ENCODE results near the gene E2F4.
A peak's percentile ranks its signal among the peaks of the same experiment; 100 is the strongest.

The E2F4 gene

GRCh38 chr16:67157892-67158635, 33.9 kb upstream of the E2F4 start:
- DNase-seq (ENCODE audit: insufficient read length, low spot score) (no peak), FAIRE-seq (no peak)
- no peak for TF ChIP-seq POLR2AphosphoS5 (IDR thresholded peaks at IDR 0.05; ENCODE audit: low read depth, low read length)
- TF ChIP-seq POLR2A (IDR thresholded peaks at IDR 0.05; ENCODE audit: low read depth, low read length), result no peak
- TF ChIP-seq SPI1 (IDR thresholded peaks at IDR 0.05; ENCODE audit: low read depth, low read length), result no peak
- TF ChIP-seq POU2F2 (IDR thresholded peaks at IDR 0.05; ENCODE audit: low read depth, low read length), result no peak
- TF ChIP-seq TAF1 (IDR thresholded peaks at IDR 0.05; ENCODE audit: low read depth, low read length), result no peak
- TF ChIP-seq PAX5 (IDR thresholded peaks at IDR 0.05; ENCODE audit: insufficient read depth, low read length, severe bottlenecking), result no peak

- FAIRE-seq (peak; percentile 76), DNase-seq (ENCODE audit: insufficient read length, low spot score) (no peak)
- TF ChIP-seq SPI1 (IDR thresholded peaks at IDR 0.05; ENCODE audit: low read depth, low read length) (no peak), PAX5 (IDR thresholded peaks at IDR 0.05; ENCODE audit: insufficient read depth, low read length, severe bottlenecking) (no peak), POLR2A (IDR thresholded peaks at IDR 0.05; ENCODE audit: low read depth, low read length) (no peak), POU2F2 (IDR thresholded peaks at IDR 0.05; ENCODE audit: low read depth, low read length) (no peak), POLR2AphosphoS5 (IDR thresholded peaks at IDR 0.05; ENCODE audit: low read depth, low read length) (no peak), TAF1 (IDR thresholded peaks at IDR 0.05; ENCODE audit: low read depth, low read length) (no peak)
These were observed 33.0 kb upstream of the E2F4 start for GRCh38 chr16:67158637-67159600.

GRCh38 chr16:67161595-67162058, 30.3 kb upstream of the E2F4 start:
- FAIRE-seq (no peak), DNase-seq (ENCODE audit: insufficient read length, low spot score) (no peak)
- no peak for TF ChIP-seq POLR2AphosphoS5 (IDR thresholded peaks at IDR 0.05; ENCODE audit: low read depth, low read length)
- TF ChIP-seq POLR2A (IDR thresholded peaks at IDR 0.05; ENCODE audit: low read depth, low read length), result no peak
- TF ChIP-seq POU2F2 (IDR thresholded peaks at IDR 0.05; ENCODE audit: low read depth, low read length), result no peak
- no peak for TF ChIP-seq PAX5 (IDR thresholded peaks at IDR 0.05; ENCODE audit: insufficient read depth, low read length, severe bottlenecking)
- no peak for TF ChIP-seq TAF1 (IDR thresholded peaks at IDR 0.05; ENCODE audit: low read depth, low read length)
- TF ChIP-seq SPI1 (IDR thresholded peaks at IDR 0.05; ENCODE audit: low read depth, low read length), result no peak

GRCh38 chr16:67162506-67163163, 29.3 kb upstream of the E2F4 start:
- DNase-seq (ENCODE audit: insufficient read length, low spot score) (no peak), FAIRE-seq (peak; percentile 35)
- TF ChIP-seq PAX5 (IDR thresholded peaks at IDR 0.05; ENCODE audit: insufficient read depth, low read length, severe bottlenecking), result no peak
- TF ChIP-seq TAF1 (IDR thresholded peaks at IDR 0.05; ENCODE audit: low read depth, low read length), result no peak

- DNase-seq (ENCODE audit: insufficient read length, low spot score) (no peak), FAIRE-seq (peak; percentile 97)
- TF ChIP-seq SPI1 (IDR thresholded peaks at IDR 0.05; ENCODE audit: low read depth, low read length) (no peak), POLR2A (IDR thresholded peaks at IDR 0.05; ENCODE audit: low read depth, low read length) (no peak), POU2F2 (IDR thresholded peaks at IDR 0.05; ENCODE audit: low read depth, low read length) (no peak), POLR2AphosphoS5 (IDR thresholded peaks at IDR 0.05; ENCODE audit: low read depth, low read length) (no peak), TAF1 (IDR thresholded peaks at IDR 0.05; ENCODE audit: low read depth, low read length) (no peak), PAX5 (IDR thresholded peaks at IDR 0.05; ENCODE audit: insufficient read depth, low read length, severe bottlenecking) (no peak)
These were observed 28.6 kb upstream of the E2F4 start for GRCh38 chr16:67163164-67163998.

- TF ChIP-seq POLR2A (IDR thresholded peaks at IDR 0.05; ENCODE audit: low read depth, low read length) (no peak), SPI1 (IDR thresholded peaks at IDR 0.05; ENCODE audit: low read depth, low read length) (no peak), POLR2AphosphoS5 (IDR thresholded peaks at IDR 0.05; ENCODE audit: low read depth, low read length) (no peak), PAX5 (IDR thresholded peaks at IDR 0.05; ENCODE audit: insufficient read depth, low read length, severe bottlenecking) (no peak), TAF1 (IDR thresholded peaks at IDR 0.05; ENCODE audit: low read depth, low read length) (no peak), POU2F2 (IDR thresholded peaks at IDR 0.05; ENCODE audit: low read depth, low read length) (no peak)
- FAIRE-seq (no peak), DNase-seq (ENCODE audit: insufficient read length, low spot score) (no peak)
These were observed 27.9 kb upstream of the E2F4 start for GRCh38 chr16:67163999-67164558.

GRCh38 chr16:67164599-67165061, 27.3 kb upstream of the E2F4 start, which contains the start of gene HSF4:
TSS of gene HSF4 (plus strand) at chr16:67164745. CDS start at chr16:67164812, 67 bp downstream.
- DNase-seq (ENCODE audit: insufficient read length, low spot score) (no peak), FAIRE-seq (peak; percentile 20)
- no peak for TF ChIP-seq POLR2A (IDR thresholded peaks at IDR 0.05; ENCODE audit: low read depth, low read length)
- no peak for TF ChIP-seq TAF1 (IDR thresholded peaks at IDR 0.05; ENCODE audit: low read depth, low read length)
